SK-N-SH (cell line): ENCODE results near the gene FAF2.
"Not testable (repeated sequence)": the region's sequence is repeated elsewhere in the genome, so short reads cannot be mapped to it uniquely, and the experiment has no call there.

Experiments
- EZH2phosphoT487 ChIP-seq: fragments of 200-600 bp; sonication (generic); IDR thresholded peaks from 2 replicates; pipeline ENCODE4 v1.6.1; 2017; ENCODE audit warnings: low read depth, mixed run types, mild to moderate bottlenecking, antibody characterized with exemption, moderate library complexity, borderline replicate concordance
- FOXJ3 ChIP-seq: sonication (generic); formaldehyde crosslinking; IDR thresholded peaks from 2 replicates; pipeline ENCODE4 v1.5.1; 2020; ENCODE audit warnings: mild to moderate bottlenecking, missing genetic modification reagents
- POLR2AphosphoS5 ChIP-seq: IDR thresholded peaks from 2 replicates; pipeline ENCODE4 v1.6.1; 2012; ENCODE audit warnings: low read depth, low read length
- TF ChIP-seq, protein P1 (sequence below): fragments of 200-600 bp; sonication (generic); IDR thresholded peaks from 2 replicates; pipeline ENCODE4 v1.6.1; 2017; ENCODE audit warnings: antibody characterized with exemption, mild to moderate bottlenecking, moderate library complexity
- TF ChIP-seq, protein P2 (sequence below): fragments of 150-350 bp; IDR thresholded peaks from 2 replicates; pipeline ENCODE4 v1.6.1; 2017; ENCODE audit warnings: antibody characterized with exemption, low read length, low read depth, borderline replicate concordance
- TF ChIP-seq, protein P3 (sequence below): IDR thresholded peaks from 2 replicates; pipeline ENCODE4 v1.4.0; 2012; ENCODE audit warnings: low read depth

DNA sequence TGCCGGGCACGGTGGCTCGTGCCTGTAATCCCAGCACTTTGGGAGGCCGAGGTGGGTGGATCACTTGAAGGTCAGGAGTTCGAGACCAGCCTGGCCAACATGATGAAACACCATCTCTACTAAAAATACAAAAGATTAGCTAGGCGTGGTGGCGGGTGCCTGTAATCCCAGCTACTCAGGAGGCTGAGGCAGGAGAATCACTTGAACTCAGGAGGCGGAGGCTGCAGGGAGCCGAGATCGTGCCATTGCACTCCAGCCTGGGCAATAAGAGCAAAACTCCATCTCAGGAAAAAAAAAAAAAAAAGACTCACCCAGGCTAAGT is 40.0 kb upstream of the FAF2 start:
- TF ChIP-seq, protein P1, sequence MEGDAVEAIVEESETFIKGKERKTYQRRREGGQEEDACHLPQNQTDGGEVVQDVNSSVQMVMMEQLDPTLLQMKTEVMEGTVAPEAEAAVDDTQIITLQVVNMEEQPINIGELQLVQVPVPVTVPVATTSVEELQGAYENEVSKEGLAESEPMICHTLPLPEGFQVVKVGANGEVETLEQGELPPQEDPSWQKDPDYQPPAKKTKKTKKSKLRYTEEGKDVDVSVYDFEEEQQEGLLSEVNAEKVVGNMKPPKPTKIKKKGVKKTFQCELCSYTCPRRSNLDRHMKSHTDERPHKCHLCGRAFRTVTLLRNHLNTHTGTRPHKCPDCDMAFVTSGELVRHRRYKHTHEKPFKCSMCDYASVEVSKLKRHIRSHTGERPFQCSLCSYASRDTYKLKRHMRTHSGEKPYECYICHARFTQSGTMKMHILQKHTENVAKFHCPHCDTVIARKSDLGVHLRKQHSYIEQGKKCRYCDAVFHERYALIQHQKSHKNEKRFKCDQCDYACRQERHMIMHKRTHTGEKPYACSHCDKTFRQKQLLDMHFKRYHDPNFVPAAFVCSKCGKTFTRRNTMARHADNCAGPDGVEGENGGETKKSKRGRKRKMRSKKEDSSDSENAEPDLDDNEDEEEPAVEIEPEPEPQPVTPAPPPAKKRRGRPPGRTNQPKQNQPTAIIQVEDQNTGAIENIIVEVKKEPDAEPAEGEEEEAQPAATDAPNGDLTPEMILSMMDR, result not testable (repeated sequence)
- not testable (repeated sequence) for TF ChIP-seq FOXJ3, POLR2AphosphoS5, EZH2phosphoT487
- TF ChIP-seq, protein P2, sequence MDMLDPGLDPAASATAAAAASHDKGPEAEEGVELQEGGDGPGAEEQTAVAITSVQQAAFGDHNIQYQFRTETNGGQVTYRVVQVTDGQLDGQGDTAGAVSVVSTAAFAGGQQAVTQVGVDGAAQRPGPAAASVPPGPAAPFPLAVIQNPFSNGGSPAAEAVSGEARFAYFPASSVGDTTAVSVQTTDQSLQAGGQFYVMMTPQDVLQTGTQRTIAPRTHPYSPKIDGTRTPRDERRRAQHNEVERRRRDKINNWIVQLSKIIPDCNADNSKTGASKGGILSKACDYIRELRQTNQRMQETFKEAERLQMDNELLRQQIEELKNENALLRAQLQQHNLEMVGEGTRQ, result not testable (repeated sequence)
- TF ChIP-seq, protein P3, sequence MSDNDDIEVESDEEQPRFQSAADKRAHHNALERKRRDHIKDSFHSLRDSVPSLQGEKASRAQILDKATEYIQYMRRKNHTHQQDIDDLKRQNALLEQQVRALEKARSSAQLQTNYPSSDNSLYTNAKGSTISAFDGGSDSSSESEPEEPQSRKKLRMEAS, result not testable (repeated sequence)
